Hepatocyte (in vitro differentiated cells): ENCODE data around the gene MAP4K5.

Experiments
- EZH2 ChIP-seq: fragments of 200-600 bp; sonication (generic); IDR thresholded peaks from 2 replicates; pipeline ENCODE4 v1.6.1; 2016; ENCODE audit warnings: antibody characterized with exemption, mild to moderate bottlenecking, borderline replicate concordance
- TF ChIP-seq, protein P1 (sequence below): fragments of 200-600 bp; sonication (generic); IDR thresholded peaks from 2 replicates; pipeline ENCODE4 v1.5.1; 2016; ENCODE audit warnings: antibody characterized with exemption, mild to moderate bottlenecking; ENCODE audit not compliant: poor library complexity

DNA sequence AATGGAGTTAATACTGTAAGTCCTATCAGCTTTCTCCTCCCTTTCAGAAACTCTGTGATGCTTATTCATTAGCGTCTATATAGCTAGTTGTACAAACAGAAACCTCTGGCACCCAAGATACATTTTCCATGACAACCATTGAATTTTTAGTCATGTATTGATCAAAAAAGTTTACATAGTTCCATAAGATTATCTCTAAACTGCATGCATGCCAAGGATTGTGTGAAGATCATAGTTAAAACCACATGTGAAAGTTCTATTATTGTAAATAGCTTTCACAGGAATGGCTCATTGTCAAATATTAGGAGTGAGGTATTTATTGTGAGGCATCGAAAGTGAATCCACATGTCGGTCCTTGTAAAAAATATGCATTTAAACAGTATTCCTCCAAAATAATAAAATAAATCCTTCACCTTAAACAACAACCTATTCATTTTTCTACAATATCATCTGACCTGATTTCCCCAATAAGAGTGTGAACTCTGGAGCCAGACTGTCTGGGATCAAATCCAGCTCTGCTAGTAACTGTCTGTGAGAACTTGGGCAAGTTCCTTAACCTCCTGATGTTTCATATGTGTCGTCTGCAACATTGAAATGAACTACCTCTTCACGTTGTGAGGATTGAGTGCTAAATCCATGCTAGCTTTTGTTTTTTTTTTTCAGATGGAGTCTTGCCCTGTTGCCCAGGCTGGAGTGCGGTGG lies 125.1 kb downstream of the MAP4K5 start:
- no peak for TF ChIP-seq EZH2
- TF ChIP-seq, protein P1, sequence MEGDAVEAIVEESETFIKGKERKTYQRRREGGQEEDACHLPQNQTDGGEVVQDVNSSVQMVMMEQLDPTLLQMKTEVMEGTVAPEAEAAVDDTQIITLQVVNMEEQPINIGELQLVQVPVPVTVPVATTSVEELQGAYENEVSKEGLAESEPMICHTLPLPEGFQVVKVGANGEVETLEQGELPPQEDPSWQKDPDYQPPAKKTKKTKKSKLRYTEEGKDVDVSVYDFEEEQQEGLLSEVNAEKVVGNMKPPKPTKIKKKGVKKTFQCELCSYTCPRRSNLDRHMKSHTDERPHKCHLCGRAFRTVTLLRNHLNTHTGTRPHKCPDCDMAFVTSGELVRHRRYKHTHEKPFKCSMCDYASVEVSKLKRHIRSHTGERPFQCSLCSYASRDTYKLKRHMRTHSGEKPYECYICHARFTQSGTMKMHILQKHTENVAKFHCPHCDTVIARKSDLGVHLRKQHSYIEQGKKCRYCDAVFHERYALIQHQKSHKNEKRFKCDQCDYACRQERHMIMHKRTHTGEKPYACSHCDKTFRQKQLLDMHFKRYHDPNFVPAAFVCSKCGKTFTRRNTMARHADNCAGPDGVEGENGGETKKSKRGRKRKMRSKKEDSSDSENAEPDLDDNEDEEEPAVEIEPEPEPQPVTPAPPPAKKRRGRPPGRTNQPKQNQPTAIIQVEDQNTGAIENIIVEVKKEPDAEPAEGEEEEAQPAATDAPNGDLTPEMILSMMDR: no peak
